VCaP (cell line): ENCODE data around the gene EMC9.
A peak's percentile ranks its signal among the peaks of the same experiment; 100 is the strongest.

ENCODE experiments used
- H3K27ac ChIP-seq: fragments of 450-650 bp; 2 replicates; pipeline ENCODE4 v1.5.1; 2017
- TF ChIP-seq, protein P1 (sequence below): fragments of 450-650 bp; conservative IDR thresholded peaks from 2 replicates; pipeline ENCODE4 v1.5.1; 2017; ENCODE audit warnings: mild to moderate bottlenecking, moderate library complexity

Gene EMC9

DNA sequence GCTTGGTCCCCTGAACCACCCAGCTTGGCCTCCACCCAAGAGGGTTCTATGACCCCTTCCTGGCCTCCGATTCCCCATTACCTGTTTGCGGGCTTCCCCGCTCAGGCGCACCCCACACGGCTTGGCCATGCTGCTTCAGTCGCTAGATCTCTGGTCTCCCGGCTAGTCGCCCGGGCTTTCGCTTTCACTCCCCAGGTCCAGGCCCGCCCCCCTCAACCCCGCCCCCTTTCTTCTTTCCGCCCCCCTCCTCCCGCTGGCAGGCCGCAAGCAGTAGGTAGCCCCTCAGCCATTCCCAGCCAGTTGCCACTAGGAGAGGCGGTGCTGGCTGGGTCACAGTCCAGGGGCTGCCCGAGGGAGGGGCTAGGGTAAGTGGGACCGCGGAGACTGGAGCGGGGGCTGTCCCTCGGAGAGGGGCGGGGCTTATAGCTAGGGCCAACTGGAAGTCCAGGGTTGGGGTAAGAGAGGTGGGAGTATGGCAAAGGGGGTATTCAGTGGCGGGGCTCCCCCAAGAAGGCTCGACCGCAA is 5.1 kb upstream of the EMC9 start, which contains the start of gene PSME2:
PSME2 (minus strand) TSS at position 158 of the 525 bp plus-strand sequence; CDS start at position 129, 29 bp downstream.
- peak within 1 kb of the TSS; percentile 83 for H3K27ac ChIP-seq
- TF ChIP-seq, protein P1, sequence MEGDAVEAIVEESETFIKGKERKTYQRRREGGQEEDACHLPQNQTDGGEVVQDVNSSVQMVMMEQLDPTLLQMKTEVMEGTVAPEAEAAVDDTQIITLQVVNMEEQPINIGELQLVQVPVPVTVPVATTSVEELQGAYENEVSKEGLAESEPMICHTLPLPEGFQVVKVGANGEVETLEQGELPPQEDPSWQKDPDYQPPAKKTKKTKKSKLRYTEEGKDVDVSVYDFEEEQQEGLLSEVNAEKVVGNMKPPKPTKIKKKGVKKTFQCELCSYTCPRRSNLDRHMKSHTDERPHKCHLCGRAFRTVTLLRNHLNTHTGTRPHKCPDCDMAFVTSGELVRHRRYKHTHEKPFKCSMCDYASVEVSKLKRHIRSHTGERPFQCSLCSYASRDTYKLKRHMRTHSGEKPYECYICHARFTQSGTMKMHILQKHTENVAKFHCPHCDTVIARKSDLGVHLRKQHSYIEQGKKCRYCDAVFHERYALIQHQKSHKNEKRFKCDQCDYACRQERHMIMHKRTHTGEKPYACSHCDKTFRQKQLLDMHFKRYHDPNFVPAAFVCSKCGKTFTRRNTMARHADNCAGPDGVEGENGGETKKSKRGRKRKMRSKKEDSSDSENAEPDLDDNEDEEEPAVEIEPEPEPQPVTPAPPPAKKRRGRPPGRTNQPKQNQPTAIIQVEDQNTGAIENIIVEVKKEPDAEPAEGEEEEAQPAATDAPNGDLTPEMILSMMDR: no peak

DNA sequence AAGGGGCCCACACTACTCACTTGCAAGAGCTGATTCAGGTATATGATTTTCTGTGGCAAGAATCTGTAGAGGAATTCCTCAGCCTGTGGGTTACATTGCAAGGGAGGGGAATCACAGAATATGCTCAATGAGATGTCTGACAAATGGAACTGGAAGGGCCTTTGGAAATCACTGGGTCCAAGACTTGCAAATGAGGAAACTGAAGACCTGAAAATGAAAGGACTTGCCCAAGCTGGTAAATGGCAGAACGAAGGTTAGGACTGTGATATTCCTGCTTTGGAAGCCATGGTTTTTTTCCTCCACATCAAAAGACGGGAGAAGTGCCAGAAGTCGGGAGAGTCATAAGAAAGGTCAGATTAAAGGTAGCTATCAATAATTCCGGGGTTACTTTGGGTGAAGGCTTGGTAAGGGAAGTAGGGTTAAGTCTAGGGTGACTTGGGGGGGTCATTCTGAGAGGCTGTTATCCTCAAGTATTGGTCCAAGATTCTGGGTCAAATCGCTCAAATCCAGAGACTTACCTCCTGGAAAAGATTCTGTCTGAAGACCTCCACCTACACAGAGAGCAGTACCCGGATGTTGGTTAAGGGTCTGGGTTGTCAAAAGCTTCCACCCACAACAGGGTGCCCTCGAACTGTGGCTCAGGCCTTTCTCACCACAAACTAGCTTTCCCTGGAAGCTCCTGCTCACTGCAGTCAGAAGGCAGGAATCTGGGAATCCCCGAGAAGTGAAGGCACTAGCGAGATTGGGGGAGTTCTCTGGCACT is 4.5 kb upstream of the EMC9 start:
- H3K27ac ChIP-seq: peak overlapping the region; percentile 83
- TF ChIP-seq, protein P1: no peak

DNA sequence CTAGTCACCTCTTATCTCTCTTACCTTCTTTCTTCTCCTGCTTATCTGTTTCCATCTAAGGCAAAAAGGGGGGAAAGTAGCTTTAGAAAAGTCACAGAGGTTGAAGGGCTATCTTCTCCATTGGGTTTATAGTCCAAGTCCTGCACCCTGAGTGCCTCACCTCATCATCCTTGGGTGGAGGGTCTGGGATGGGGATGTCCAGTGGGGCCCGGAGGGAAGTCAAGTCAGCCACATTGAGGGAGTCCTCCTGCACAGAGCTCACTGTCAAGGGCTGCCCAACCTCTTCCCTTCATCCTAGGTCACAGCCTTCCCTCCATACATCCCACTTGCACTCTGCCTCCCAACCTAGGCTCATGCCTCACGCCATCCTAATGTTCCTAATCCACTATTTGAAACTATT is 3.8 kb upstream of the EMC9 start:
- peak overlapping the region; percentile 83 for H3K27ac ChIP-seq
- TF ChIP-seq, protein P1: no peak

DNA sequence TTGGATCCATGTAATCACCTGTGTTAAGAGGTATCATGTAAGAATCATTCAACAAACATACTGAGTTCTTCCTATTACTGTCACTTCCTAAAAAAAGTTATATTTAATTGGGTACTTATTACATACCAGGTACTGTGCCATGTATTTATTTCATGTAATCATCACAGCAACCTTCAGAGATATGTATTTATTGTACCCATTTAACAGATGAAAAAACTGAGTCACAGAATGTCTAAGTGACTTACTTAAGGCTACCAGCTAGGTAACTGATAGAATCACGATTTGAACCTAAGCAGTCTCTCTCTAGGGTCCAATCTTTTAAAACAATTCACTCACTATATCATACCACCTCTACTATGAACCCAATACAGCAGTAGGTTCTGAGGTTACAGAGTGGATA is 3.1 kb upstream of the EMC9 start:
- TF ChIP-seq, protein P1: no peak
- no peak overlapping the region; the same call in 1 of the 2 replicates for H3K27ac ChIP-seq

DNA sequence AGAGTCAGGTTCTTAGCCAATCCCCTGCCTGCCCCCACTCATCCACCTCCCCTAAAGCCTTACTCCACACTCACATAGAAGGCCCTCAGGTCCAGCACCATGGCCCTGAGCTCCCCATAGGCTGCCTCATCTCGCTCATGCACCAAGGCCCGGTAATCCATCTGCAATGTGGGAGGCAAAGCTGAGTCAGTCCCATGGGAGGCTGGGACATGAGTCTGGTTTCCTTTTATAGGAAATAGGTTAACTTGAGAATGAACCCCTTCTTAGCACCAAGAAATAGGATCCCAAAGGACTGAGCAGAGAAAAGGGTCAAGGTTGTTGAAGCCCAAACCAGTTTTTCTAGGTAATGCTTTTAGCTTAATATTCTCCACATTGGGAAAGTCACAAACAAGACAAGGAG is 2.1 kb upstream of the EMC9 start:
- TF ChIP-seq, protein P1: no peak
- H3K27ac ChIP-seq: peak overlapping the region; percentile 90; the same call in 1 of the 2 replicates

DNA sequence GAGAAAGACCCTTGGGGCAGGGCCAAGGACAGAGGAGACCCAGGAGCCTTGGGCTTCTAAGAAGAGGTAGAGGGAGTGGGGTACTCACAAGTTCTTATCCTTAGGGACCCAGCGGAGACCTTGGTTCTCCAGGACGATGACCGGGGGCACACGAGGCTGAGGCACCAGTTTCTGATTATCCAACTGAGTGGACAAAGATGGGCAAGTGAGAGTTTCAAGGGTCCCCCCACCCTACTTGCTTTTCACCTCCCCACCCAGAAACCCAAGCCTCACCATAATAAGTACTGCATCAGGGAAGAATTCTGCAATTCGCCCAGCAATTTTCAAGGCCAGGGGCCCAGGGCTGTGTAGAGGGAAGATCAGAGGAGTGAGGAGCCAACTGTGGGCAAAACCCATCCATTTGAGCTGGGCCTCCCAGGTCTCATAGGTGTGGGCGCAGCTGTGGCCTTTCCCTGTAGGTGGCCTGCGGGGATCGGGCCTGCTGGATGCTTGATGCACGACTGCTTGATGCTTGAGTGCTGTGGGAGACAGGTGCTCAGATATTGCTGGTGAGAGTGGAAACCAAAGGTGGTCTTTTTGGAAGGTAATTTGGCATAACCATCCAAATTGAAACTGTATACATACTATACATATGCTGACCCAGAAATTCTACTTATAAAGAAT is 2.0 kb downstream of the EMC9 start:
- H3K27ac ChIP-seq: peak overlapping the region; percentile 90
- TF ChIP-seq, protein P1: no peak
